Measurements from ENCODE around the gene RBBP8NL. TPM values are rescaled to one million over a fixed set of nuclear protein-coding genes. Genes with fewer than 3 reads are reported as not detected.

Gene RBBP8NL
- total RNA-seq, 1 experiment from 2014 or later: 1.5 TPM

DNA sequence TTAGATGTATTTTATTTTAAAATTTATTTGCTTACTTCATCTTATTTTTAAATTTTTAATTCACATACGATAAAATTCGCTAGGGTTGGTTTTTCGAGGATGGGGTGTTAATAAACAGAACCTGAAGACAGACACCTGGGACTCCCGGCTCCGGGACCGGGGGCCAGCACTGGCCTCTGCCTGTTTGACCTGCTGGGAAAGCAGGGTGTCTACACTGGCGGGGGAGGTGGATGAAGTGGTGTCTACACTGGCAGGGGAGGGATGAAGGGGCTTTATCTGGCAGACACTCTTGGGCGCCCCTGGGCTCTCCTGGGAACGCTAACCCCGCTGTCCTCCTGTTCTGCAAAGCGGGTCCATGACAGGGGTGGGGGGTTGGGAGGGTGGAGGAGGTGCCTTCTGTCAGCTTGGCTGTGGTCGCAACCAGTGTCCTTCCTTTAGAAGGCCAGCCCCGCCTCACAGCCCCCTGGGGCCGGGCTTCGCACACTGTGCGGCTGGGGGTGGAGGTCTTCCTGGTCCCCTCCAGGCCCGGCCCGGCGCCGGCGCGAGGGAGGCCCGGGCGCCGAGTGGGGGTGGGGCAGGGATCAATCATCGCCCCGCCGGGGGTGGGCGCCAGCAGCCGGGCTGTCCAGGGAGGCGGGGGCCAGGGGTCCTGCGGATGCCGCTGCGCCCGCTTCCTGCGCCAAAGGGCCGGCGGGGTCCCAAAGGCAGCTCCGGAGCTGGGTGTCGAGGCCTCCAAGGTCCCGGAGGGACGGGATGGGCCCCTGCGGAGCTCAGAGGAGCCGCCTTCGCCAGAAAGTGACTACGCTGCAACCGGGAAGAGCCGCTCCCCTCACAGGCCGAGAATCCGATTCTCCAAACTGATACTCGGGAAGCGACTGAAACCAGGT, 46.6 kb upstream of the RBBP8NL start (continued):
- TF ChIP-seq, protein P1, sequence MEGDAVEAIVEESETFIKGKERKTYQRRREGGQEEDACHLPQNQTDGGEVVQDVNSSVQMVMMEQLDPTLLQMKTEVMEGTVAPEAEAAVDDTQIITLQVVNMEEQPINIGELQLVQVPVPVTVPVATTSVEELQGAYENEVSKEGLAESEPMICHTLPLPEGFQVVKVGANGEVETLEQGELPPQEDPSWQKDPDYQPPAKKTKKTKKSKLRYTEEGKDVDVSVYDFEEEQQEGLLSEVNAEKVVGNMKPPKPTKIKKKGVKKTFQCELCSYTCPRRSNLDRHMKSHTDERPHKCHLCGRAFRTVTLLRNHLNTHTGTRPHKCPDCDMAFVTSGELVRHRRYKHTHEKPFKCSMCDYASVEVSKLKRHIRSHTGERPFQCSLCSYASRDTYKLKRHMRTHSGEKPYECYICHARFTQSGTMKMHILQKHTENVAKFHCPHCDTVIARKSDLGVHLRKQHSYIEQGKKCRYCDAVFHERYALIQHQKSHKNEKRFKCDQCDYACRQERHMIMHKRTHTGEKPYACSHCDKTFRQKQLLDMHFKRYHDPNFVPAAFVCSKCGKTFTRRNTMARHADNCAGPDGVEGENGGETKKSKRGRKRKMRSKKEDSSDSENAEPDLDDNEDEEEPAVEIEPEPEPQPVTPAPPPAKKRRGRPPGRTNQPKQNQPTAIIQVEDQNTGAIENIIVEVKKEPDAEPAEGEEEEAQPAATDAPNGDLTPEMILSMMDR (IDR thresholded peaks at IDR 0.05): no peak
- no peak for TF ChIP-seq GRHL2 (CRISPR knock-in tag; IDR thresholded peaks at IDR 0.05; ENCODE audit: insufficient replicate concordance, severe bottlenecking)

DNA sequence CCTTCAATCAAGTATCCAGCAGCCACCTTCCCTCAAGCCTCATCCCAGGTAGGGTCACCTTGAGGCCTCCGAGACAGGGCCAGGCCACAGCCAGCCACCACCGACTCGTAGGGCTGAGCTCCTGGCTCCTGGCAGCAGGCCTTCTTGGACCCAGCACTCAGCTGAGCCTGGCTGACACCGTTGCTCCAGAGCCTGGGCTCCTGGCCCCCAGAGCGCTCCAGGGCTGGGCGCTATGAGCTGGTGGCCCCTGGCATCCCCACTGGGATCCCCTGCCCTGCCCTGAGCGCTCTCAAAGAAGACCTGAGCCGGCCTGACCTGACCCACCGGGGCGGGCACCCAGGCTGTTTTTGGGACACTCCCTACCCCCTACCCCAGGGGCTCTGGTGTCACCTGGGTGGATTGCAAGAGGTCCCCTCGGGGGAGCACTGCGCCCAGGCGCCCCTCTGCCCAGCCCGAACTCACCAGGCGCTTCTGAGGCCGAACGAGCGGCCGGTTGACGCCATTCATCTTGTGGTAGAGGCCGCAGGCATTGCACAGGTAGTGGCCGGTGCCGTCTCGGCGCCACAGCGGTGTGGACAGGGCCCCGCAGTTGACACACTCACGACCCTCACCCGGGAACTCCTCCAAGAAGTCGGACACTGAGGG, 45.7 kb upstream of the RBBP8NL start:
- TF ChIP-seq NR3C1 (CRISPR knock-in tag; conservative IDR thresholded peaks at IDR 0.05; ENCODE audit: low read depth) (no peak), OVOL2 (CRISPR knock-in tag; IDR thresholded peaks at IDR 0.05; ENCODE audit: borderline replicate concordance) (no peak), MXD4 (CRISPR knock-in tag; IDR thresholded peaks at IDR 0.05; ENCODE audit: borderline replicate concordance) (no peak), SOX15 (CRISPR knock-in tag; IDR thresholded peaks at IDR 0.05) (no peak), ZNF396 (CRISPR knock-in tag; IDR thresholded peaks at IDR 0.05; ENCODE audit: borderline replicate concordance) (no peak), CREM (CRISPR knock-in tag; IDR thresholded peaks at IDR 0.05) (no peak), ZNF317 (CRISPR knock-in tag; IDR thresholded peaks at IDR 0.05; ENCODE audit: borderline replicate concordance, low read depth) (no peak), CREB1 (CRISPR knock-in tag; IDR thresholded peaks at IDR 0.05) (no peak), JUN (CRISPR knock-in tag; IDR thresholded peaks at IDR 0.05) (no peak), TEAD4 (CRISPR knock-in tag; IDR thresholded peaks at IDR 0.05) (no peak)
- TF ChIP-seq, protein P2, sequence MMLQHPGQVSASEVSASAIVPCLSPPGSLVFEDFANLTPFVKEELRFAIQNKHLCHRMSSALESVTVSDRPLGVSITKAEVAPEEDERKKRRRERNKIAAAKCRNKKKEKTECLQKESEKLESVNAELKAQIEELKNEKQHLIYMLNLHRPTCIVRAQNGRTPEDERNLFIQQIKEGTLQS (CRISPR knock-in tag; conservative IDR thresholded peaks at IDR 0.05): no peak
- TF ChIP-seq, protein P3, sequence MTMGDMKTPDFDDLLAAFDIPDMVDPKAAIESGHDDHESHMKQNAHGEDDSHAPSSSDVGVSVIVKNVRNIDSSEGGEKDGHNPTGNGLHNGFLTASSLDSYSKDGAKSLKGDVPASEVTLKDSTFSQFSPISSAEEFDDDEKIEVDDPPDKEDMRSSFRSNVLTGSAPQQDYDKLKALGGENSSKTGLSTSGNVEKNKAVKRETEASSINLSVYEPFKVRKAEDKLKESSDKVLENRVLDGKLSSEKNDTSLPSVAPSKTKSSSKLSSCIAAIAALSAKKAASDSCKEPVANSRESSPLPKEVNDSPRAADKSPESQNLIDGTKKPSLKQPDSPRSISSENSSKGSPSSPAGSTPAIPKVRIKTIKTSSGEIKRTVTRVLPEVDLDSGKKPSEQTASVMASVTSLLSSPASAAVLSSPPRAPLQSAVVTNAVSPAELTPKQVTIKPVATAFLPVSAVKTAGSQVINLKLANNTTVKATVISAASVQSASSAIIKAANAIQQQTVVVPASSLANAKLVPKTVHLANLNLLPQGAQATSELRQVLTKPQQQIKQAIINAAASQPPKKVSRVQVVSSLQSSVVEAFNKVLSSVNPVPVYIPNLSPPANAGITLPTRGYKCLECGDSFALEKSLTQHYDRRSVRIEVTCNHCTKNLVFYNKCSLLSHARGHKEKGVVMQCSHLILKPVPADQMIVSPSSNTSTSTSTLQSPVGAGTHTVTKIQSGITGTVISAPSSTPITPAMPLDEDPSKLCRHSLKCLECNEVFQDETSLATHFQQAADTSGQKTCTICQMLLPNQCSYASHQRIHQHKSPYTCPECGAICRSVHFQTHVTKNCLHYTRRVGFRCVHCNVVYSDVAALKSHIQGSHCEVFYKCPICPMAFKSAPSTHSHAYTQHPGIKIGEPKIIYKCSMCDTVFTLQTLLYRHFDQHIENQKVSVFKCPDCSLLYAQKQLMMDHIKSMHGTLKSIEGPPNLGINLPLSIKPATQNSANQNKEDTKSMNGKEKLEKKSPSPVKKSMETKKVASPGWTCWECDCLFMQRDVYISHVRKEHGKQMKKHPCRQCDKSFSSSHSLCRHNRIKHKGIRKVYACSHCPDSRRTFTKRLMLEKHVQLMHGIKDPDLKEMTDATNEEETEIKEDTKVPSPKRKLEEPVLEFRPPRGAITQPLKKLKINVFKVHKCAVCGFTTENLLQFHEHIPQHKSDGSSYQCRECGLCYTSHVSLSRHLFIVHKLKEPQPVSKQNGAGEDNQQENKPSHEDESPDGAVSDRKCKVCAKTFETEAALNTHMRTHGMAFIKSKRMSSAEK (CRISPR knock-in tag; IDR thresholded peaks at IDR 0.05; ENCODE audit: borderline replicate concordance): no peak
- TF ChIP-seq, protein P4, sequence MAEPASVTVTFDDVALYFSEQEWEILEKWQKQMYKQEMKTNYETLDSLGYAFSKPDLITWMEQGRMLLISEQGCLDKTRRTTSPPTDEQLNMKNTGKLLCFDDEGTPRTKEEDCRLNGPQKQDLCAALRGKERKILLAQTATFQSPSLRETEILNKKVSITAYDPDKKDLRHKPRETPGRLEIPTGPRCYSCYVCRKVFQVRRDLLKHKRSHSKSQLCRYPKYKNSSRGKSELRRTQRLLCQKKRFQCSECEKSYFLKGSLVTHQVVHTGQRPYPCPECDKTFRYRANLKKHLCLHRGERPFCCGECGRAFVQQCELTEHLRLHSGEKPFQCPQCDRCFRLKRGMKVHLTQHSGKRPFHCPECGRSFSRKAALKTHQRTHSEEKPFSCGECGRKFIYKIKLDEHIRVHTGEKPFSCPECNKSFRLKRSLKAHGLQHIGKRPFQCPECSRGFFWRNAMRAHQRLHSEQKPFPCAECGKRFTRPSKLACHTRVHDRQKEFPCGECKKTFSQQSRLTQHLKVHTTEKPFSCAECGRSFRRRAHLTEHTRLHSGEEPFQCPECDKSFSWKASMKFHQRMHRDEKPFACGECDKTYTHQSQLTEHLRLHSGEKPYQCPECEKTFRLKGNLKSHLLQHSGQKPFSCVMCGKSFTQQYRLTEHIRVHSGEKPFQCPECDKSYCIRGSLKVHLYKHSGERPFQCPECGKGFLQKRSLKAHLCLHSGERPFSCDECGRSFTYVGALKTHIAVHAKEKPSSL (CRISPR knock-in tag; conservative IDR thresholded peaks at IDR 0.05): no peak
- TF ChIP-seq, protein P5, sequence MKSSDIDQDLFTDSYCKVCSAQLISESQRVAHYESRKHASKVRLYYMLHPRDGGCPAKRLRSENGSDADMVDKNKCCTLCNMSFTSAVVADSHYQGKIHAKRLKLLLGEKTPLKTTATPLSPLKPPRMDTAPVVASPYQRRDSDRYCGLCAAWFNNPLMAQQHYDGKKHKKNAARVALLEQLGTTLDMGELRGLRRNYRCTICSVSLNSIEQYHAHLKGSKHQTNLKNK (CRISPR knock-in tag; IDR thresholded peaks at IDR 0.05): no peak
- TF ChIP-seq, protein P6, sequence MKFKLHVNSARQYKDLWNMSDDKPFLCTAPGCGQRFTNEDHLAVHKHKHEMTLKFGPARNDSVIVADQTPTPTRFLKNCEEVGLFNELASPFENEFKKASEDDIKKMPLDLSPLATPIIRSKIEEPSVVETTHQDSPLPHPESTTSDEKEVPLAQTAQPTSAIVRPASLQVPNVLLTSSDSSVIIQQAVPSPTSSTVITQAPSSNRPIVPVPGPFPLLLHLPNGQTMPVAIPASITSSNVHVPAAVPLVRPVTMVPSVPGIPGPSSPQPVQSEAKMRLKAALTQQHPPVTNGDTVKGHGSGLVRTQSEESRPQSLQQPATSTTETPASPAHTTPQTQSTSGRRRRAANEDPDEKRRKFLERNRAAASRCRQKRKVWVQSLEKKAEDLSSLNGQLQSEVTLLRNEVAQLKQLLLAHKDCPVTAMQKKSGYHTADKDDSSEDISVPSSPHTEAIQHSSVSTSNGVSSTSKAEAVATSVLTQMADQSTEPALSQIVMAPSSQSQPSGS (CRISPR knock-in tag; IDR thresholded peaks at IDR 0.05; ENCODE audit: borderline replicate concordance, low read depth): no peak
- TF ChIP-seq, protein P7, sequence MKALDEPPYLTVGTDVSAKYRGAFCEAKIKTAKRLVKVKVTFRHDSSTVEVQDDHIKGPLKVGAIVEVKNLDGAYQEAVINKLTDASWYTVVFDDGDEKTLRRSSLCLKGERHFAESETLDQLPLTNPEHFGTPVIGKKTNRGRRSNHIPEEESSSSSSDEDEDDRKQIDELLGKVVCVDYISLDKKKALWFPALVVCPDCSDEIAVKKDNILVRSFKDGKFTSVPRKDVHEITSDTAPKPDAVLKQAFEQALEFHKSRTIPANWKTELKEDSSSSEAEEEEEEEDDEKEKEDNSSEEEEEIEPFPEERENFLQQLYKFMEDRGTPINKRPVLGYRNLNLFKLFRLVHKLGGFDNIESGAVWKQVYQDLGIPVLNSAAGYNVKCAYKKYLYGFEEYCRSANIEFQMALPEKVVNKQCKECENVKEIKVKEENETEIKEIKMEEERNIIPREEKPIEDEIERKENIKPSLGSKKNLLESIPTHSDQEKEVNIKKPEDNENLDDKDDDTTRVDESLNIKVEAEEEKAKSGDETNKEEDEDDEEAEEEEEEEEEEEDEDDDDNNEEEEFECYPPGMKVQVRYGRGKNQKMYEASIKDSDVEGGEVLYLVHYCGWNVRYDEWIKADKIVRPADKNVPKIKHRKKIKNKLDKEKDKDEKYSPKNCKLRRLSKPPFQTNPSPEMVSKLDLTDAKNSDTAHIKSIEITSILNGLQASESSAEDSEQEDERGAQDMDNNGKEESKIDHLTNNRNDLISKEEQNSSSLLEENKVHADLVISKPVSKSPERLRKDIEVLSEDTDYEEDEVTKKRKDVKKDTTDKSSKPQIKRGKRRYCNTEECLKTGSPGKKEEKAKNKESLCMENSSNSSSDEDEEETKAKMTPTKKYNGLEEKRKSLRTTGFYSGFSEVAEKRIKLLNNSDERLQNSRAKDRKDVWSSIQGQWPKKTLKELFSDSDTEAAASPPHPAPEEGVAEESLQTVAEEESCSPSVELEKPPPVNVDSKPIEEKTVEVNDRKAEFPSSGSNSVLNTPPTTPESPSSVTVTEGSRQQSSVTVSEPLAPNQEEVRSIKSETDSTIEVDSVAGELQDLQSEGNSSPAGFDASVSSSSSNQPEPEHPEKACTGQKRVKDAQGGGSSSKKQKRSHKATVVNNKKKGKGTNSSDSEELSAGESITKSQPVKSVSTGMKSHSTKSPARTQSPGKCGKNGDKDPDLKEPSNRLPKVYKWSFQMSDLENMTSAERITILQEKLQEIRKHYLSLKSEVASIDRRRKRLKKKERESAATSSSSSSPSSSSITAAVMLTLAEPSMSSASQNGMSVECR (CRISPR knock-in tag; IDR thresholded peaks at IDR 0.05; ENCODE audit: borderline replicate concordance): no peak
- Mint-ChIP-seq H3K4me1 (peaks cover 11% of the 10 kb centered on the region), H3K27ac (no peak overlapping the region), H3K4me3 (no peak overlapping the region), H3K27me3 (ENCODE audit: low read depth) (peaks cover 53% of the 10 kb centered on the region), H3K36me3 (no peaks in the 10 kb centered on the region), H3K9me3 (no peaks in the 10 kb centered on the region)
- no peak for ATAC-seq
- no peak for DNase-seq (ENCODE audit: low spot score)
- ChIA-PET POLR2A (interaction anchor here (0.7 kb wide), 1 partner anchor 10 kb away, joined by 3 read pairs; no protein-coding TSS in a partner anchor), CTCF (interaction anchor here (3.3 kb wide), 1 partner anchor 27 kb away, joined by 16 read pairs; no protein-coding TSS in a partner anchor)

All from WTC11 (cell line).